GM19328 (cell line): ENCODE results near the gene NT5DC2.

ENCODE experiments used
- ATAC-seq: cut with Tn5 transposase; IDR thresholded peaks from one replicate; pipeline ENCODE4 v1.9.1; 2021; ENCODE audit warnings: mild to moderate bottlenecking, moderate library complexity; ENCODE audit not compliant: unreplicated experiment

Gene NT5DC2

GRCh38 chr3:52525680-52526561 lies 7.7 kb downstream of the NT5DC2 start:
- no peak for ATAC-seq

GRCh38 chr3:52524752-52525679 lies 8.6 kb downstream of the NT5DC2 start:
- no peak for ATAC-seq

- ATAC-seq, result no peak
These were observed 9.4 kb downstream of the NT5DC2 start for GRCh38 chr3:52524258-52524751.

- ATAC-seq, result no peak
These were observed 10.0 kb downstream of the NT5DC2 start for GRCh38 chr3:52523386-52524257.

- ATAC-seq, result no peak
These were observed 10.9 kb downstream of the NT5DC2 start for GRCh38 chr3:52522651-52523251.

- no peak for ATAC-seq
These were observed 11.6 kb downstream of the NT5DC2 start for GRCh38 chr3:52521881-52522650.

GRCh38 chr3:52521488-52521824 lies 12.2 kb downstream of the NT5DC2 start:
- ATAC-seq, result no peak

- ATAC-seq, result no peak
These were observed 12.8 kb downstream of the NT5DC2 start for GRCh38 chr3:52520716-52521487.

GRCh38 chr3:52520141-52520667 lies 13.5 kb downstream of the NT5DC2 start:
- no peak for ATAC-seq

- ATAC-seq, result no peak
These were observed 14.1 kb downstream of the NT5DC2 start for GRCh38 chr3:52519445-52520140.

- no peak for ATAC-seq
These were observed 14.8 kb downstream of the NT5DC2 start for GRCh38 chr3:52518723-52519444.

- ATAC-seq, result no peak
These were observed 15.6 kb downstream of the NT5DC2 start for GRCh38 chr3:52517796-52518722.

GRCh38 chr3:52516509-52517195 lies 17.0 kb downstream of the NT5DC2 start:
- ATAC-seq, result no peak

- ATAC-seq, result no peak
These were observed 18.5 kb downstream of the NT5DC2 start for GRCh38 chr3:52515192-52515591.

- no peak for ATAC-seq
These were observed 19.1 kb downstream of the NT5DC2 start for GRCh38 chr3:52514576-52514975.

GRCh38 chr3:52513281-52513680 lies 20.4 kb downstream of the NT5DC2 start:
- ATAC-seq, result no peak
